Tibial nerve (tissue), 4 donors: ENCODE results near the gene CRISPLD2. TPM values are rescaled to one million over a fixed set of nuclear protein-coding genes. Genes with fewer than 3 reads are reported as not detected.

ENCODE experiments used
- DNase-seq, 2 donors: peaks; one replicate each; pipeline ENCODE4 v3.0.0-alpha.2; 2019; ENCODE audit warnings: low spot score in 2 of 2
- H3K27ac ChIP-seq, 4 donors: fragments of 200-600 bp; sonication (generic) in 3 of 4; one replicate each; pipeline ENCODE4 v1.5.1; 2017 to 2019; ENCODE audit warnings: mild to moderate bottlenecking in 1 of 4
- H3K27me3 ChIP-seq, 2 donors: fragments of 200-600 bp; sonication (generic) in 1 of 2; one replicate each; pipeline versions ENCODE4 v1.5.1 to v1.6.0; 2017 to 2019
- H3K36me3 ChIP-seq, 3 donors: fragments of 200-600 bp; sonication (generic); one replicate each; pipeline ENCODE4 v1.5.1; 2018 to 2019
- H3K4me1 ChIP-seq, 4 donors: fragments of 200-600 bp; sonication (generic) in 3 of 4; one replicate each; pipeline ENCODE4 v1.5.1; 2017 to 2019
- H3K4me3 ChIP-seq, 4 donors: fragments of 200-600 bp; sonication (generic) in 3 of 4; one replicate each; pipeline ENCODE4 v1.5.1; 2017 to 2019; ENCODE audit warnings: mild to moderate bottlenecking in 1 of 4, moderate library complexity in 1 of 4
- H3K9me3 ChIP-seq, 4 donors: fragments of 200-600 bp; sonication (generic) in 3 of 4; one replicate each; pipeline ENCODE4 v1.5.1; 2017 to 2019
- EP300 ChIP-seq, 2 donors: sonication (generic); formaldehyde crosslinking; IDR thresholded peaks; one replicate each; pipeline ENCODE4 v1.6.1; 2017; ENCODE audit warnings: antibody characterized with exemption in 2 of 2, mild to moderate bottlenecking in 1 of 2
- POLR2A ChIP-seq, 2 donors: fragments of 450-650 bp; IDR thresholded peaks; one replicate each; pipeline ENCODE4 v1.6.1; 2017; ENCODE audit warnings: antibody characterized with exemption in 2 of 2, mild to moderate bottlenecking in 2 of 2, moderate library complexity in 2 of 2
- WGBS, 2 donors: methylation state at CpG; one replicate each; pipeline ENCODE4 v1.1.5; 2018; 5-methylcytosine and 5-hydroxymethylcytosine counted together
- total RNA-seq, 4 donors: library from RNA; depleted of rRNA; stranded (reverse); fragments of >200 nt; gene quantifications; one replicate each; pipeline ENCODE4 v1.1.0, GENCODE V29; 2016
- TF ChIP-seq, protein P1 (sequence below), 5 experiments: fragments of 200-600 bp in 3 of 5; fragments of 450-650 bp in 2 of 5; sonication (generic) in 3 of 5; IDR thresholded peaks; one replicate each; pipeline ENCODE4 v1.5.1; 2016 to 2019; ENCODE audit warnings: antibody characterized with exemption in 5 of 5, mild to moderate bottlenecking in 3 of 5, moderate library complexity in 2 of 5

The CRISPLD2 gene
- total RNA-seq, 4 donors from 2014 or later = 136 to 232 (median 207) TPM

GRCh38 chr16:84911486-84912216 lies 91.9 kb downstream of the CRISPLD2 start:
- 82 to 83% methylated on average over 16 of the region's 16 CpGs for WGBS, 2 donors
- Histone ChIP-seq H3K27me3 (no peaks in the 10 kb centered on the region), H3K4me3 (no peak overlapping the region), H3K36me3 (peaks cover 0 to 4% (median 0%) of the 10 kb centered on the region in 3 donors), H3K27ac (no peak overlapping the region), H3K4me1 (peaks cover 0 to 45% (median 10%) of the 10 kb centered on the region in 4 donors), H3K9me3 (no peaks in the 10 kb centered on the region)
- DNase-seq = no peak
- TF ChIP-seq EP300 (IDR thresholded peaks at IDR 0.05) (peak in 1 of 2 donors; percentile 59), POLR2A (IDR thresholded peaks at IDR 0.05) (no peak)

DNA sequence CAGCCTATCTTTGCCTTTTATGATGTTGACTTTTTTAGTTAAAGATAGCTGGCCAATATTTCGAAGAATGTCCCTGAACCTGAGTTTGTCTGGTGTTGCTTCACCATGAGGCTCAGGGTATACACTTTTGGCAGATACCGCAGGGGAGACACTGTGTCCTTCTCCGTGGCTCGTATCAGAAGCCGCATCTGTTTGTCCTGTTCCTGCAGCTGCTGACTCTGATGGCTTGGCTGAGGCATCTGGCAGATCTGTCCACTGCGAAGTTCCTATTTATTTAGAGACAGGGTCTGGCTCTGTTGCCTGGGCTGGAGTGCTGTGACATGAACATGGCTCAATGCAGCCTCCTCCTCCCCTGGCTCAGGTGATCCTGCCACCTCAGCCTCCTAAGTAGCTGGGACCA lies 93.5 kb downstream of the CRISPLD2 start:
- no peak overlapping the region for H3K4me3 ChIP-seq
- H3K9me3 ChIP-seq = no peaks in the 10 kb centered on the region
- DNase-seq = peak; percentile 62 to 71
- H3K27me3 ChIP-seq = no peaks in the 10 kb centered on the region
- peak overlapping the region in 1 of 4 donors; percentile 54 for H3K27ac ChIP-seq
- TF ChIP-seq, protein P1, sequence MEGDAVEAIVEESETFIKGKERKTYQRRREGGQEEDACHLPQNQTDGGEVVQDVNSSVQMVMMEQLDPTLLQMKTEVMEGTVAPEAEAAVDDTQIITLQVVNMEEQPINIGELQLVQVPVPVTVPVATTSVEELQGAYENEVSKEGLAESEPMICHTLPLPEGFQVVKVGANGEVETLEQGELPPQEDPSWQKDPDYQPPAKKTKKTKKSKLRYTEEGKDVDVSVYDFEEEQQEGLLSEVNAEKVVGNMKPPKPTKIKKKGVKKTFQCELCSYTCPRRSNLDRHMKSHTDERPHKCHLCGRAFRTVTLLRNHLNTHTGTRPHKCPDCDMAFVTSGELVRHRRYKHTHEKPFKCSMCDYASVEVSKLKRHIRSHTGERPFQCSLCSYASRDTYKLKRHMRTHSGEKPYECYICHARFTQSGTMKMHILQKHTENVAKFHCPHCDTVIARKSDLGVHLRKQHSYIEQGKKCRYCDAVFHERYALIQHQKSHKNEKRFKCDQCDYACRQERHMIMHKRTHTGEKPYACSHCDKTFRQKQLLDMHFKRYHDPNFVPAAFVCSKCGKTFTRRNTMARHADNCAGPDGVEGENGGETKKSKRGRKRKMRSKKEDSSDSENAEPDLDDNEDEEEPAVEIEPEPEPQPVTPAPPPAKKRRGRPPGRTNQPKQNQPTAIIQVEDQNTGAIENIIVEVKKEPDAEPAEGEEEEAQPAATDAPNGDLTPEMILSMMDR (IDR thresholded peaks at IDR 0.05) = no peak
- peak in 1 of 2 donors; percentile 78 for TF ChIP-seq EP300 (IDR thresholded peaks at IDR 0.05)
- no peak for TF ChIP-seq POLR2A (IDR thresholded peaks at IDR 0.05)
- peaks cover 0 to 48% (median 10%) of the 10 kb centered on the region in 4 donors for H3K4me1 ChIP-seq
- WGBS, 2 donors = 32 to 72% methylated on average over 6 of the region's 6 CpGs
- H3K36me3 ChIP-seq = no peaks in the 10 kb centered on the region

GRCh38 chr16:84914273-84914672 lies 94.5 kb downstream of the CRISPLD2 start:
- peak in 1 of 2 donors; percentile 47 for TF ChIP-seq EP300 (IDR thresholded peaks at IDR 0.05)
- TF ChIP-seq POLR2A (IDR thresholded peaks at IDR 0.05) = no peak
- DNase-seq = peak in 1 of 2 donors; percentile 61
- H3K4me3 ChIP-seq = no peak overlapping the region
- no peaks in the 10 kb centered on the region for H3K36me3 ChIP-seq
- H3K27ac ChIP-seq = peak overlapping the region in 1 of 4 donors; percentile 54
- 61 to 62% methylated on average over 5 of the region's 5 CpGs for WGBS, 2 donors
- peaks cover 0 to 57% (median 10%) of the 10 kb centered on the region in 4 donors for H3K4me1 ChIP-seq
- no peaks in the 10 kb centered on the region for H3K27me3 ChIP-seq
- no peaks in the 10 kb centered on the region for H3K9me3 ChIP-seq

- H3K4me1 ChIP-seq = peaks cover 0 to 66% (median 6%) of the 10 kb centered on the region in 4 donors
- H3K9me3 ChIP-seq = no peaks in the 10 kb centered on the region
- no peak overlapping the region for H3K4me3 ChIP-seq
- no peak for DNase-seq
- 71 to 73% methylated on average over 9 of the region's 9 CpGs for WGBS, 2 donors
- no peaks in the 10 kb centered on the region for H3K27me3 ChIP-seq
- no peak overlapping the region for H3K27ac ChIP-seq
- H3K36me3 ChIP-seq = no peaks in the 10 kb centered on the region
- TF ChIP-seq EP300 (IDR thresholded peaks at IDR 0.05) (no peak), POLR2A (IDR thresholded peaks at IDR 0.05) (no peak)
- TF ChIP-seq, protein P1 (IDR thresholded peaks at IDR 0.05) = no peak
Observed at GRCh38 chr16:84916178-84916577, 96.4 kb downstream of the CRISPLD2 start.

DNA sequence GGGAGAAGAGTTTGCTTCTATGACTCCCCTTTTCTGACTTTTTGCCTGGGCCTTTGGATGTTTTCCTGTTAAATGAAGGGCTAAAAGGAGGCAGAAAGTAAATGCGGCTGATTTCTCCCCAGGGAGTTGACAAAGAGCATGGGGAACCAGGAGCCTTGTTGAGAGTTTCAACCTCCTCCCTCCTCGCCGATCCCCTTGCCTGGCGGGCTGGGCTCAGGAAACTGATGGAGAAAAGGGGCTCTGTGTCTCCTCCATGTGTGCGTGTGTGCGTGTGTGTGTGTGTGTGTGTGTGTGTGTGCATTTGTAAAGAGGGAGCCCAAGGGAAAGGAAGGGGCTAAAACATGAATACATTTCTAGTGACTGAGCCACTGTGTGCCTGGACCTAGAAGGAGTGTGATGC lies 97.1 kb downstream of the CRISPLD2 start:
- Histone ChIP-seq H3K36me3 (no peaks in the 10 kb centered on the region), H3K9me3 (no peaks in the 10 kb centered on the region), H3K27me3 (no peaks in the 10 kb centered on the region), H3K4me1 (peaks cover 0 to 67% (median 6%) of the 10 kb centered on the region in 4 donors), H3K27ac (no peak overlapping the region), H3K4me3 (no peak overlapping the region)
- TF ChIP-seq, protein P1 (IDR thresholded peaks at IDR 0.05) = no peak
- no peak for TF ChIP-seq EP300 (IDR thresholded peaks at IDR 0.05)
- no peak for TF ChIP-seq POLR2A (IDR thresholded peaks at IDR 0.05)
- 61% methylated on average over 6 of the region's 6 CpGs for WGBS, 2 donors
- DNase-seq = no peak

GRCh38 chr16:84917492-84917891 lies 97.7 kb downstream of the CRISPLD2 start:
- TF ChIP-seq EP300 (IDR thresholded peaks at IDR 0.05) (no peak), POLR2A (IDR thresholded peaks at IDR 0.05) (no peak)
- TF ChIP-seq, protein P1 (IDR thresholded peaks at IDR 0.05) = no peak
- no peaks in the 10 kb centered on the region for H3K9me3 ChIP-seq
- no peaks in the 10 kb centered on the region for H3K27me3 ChIP-seq
- no peak for DNase-seq
- peaks cover 0 to 73% (median 6%) of the 10 kb centered on the region in 4 donors for H3K4me1 ChIP-seq
- no peaks in the 10 kb centered on the region for H3K36me3 ChIP-seq
- WGBS, 2 donors = 78 to 83% methylated on average over 11 of the region's 11 CpGs
- peak overlapping the region in 1 of 4 donors; percentile 8 for H3K27ac ChIP-seq
- no peak overlapping the region for H3K4me3 ChIP-seq
